Measurements from ENCODE around the gene KIAA1549.
A peak's percentile ranks its signal among the peaks of the same experiment; 100 is the strongest.
"Not testable (repeated sequence)": the region's sequence is repeated elsewhere in the genome, so short reads cannot be mapped to it uniquely, and the experiment has no call there.

The KIAA1549 gene

DNA sequence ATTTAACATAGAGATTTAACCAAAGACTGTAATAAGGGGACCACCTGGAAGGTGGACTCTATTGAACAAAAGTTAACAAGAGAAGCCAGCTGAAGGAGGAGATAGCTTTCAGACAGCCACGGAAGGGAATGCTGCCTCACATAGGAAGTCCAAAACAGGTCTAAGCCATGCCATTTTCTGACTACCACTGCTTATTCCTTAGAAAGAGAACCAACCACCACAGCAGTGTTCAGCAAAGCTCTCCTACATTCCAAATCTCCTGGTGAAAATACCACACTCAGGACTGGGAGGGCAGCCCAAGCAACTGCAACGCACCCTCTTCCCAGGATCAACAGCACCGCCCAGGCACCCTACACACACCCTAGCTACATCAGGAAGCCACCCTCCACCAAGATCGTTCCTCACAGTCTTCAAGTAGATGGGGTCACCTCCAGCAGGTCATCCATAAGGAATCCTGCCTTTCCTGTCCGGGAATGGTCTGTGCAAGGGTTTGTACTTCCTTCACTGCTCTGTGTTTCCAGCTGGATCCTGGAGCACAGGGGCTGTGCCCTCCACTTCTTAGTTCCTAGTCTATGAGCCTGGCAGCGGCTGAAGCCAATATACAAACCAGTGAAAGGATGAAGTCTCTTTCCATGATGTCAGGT is 2.5 kb downstream of the KIAA1549 start:
- DNase-seq: no peak
- in situ Hi-C loops (cut with HindIII; ENCODE audit: low pct_ligation_motif_present, low pct_unique_long_range_greater_than_20kb, low sequenced_read_pairs): no loop called here

DNA sequence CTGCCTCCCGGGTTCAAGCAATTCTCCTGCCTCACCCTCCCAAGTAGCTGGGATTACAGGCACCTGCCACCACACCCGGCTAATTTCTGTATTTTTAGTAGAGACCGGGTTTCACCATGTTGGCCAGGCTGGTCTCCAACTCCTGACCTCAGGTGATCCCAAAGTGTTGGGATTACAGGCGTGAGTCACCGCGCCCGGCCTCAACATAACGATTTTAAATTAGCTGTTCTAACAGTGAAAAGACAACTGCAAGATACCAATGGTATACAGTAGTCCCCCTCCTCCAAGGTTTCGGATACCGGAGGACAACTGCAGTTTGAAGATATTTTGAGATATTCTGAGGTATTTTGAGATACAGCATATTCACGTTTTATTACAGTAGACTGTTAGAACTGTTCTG is 5.0 kb downstream of the KIAA1549 start:
- in situ Hi-C loops (cut with HindIII; ENCODE audit: low pct_ligation_motif_present, low pct_unique_long_range_greater_than_20kb, low sequenced_read_pairs): not testable (repeated sequence)

DNA sequence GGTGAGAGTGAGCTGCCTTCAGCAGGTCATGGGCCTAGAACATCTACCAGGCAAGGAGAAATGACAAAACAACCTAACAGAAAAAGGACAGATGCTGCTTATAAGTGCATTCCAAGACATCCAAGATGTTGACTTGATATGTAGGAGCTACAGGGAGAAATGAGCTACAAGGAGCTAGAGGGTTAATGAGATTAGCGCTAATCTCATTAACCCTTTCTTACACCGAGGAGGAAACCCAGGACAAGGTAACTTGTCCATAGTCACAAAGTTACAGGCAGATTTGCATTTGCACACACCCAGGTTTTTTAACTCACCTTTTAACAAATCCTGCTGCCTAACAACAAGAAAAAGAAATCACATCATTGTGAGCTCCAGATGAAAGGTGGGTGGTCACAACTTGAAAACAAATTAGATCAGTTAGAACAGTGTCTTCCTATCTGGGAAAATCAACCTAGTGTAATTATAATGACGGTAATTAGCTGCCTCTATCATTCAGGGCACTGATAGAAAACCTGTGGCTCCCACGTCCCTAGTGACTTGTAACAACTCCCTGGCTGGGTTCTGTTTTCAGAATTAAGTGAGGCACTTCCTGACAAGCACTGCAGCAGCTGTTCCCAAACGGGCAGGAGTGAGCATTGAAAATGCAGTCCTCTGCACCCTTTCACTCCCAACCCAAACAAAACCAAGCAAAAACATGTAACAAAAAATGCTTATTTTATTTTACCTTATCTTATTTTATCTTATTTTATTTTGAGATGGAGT is 5.7 kb downstream of the KIAA1549 start:
- no peak for DNase-seq
- in situ Hi-C loops (cut with HindIII; ENCODE audit: low pct_ligation_motif_present, low pct_unique_long_range_greater_than_20kb, low sequenced_read_pairs): no loop called here

More for the DNA sequence above, 5.0 kb downstream of the KIAA1549 start:
- not testable (repeated sequence) for DNase-seq

DNA sequence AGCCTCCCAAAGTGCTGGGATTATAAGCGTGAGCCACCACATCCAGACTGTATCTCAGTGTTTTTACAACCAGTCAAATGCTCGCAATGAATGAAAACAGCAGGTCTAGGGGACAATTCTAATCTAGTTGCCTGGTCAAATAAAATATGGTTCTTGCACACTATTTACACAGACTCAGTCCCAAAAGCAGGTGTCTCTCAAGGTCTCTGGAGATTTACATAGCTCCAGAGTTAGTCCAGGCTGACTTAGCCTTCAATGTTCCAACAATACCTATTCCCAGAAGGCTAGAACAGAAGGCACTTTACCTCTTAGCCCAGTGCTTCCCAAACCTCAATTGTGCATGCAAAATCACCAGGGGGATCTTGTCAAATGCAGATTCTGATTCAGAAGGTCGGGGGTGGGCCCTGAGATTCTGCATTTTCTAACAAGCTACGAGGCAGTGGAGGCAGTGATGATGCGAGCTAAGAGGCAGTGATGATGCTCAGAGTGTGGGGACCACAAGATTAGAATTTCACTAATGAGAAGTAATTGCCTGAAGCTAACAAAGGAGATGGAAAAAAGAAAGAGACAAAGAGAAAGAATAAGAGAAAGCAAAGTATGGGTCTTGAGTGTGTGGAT is 6.4 kb downstream of the KIAA1549 start:
- no peak for DNase-seq
- in situ Hi-C loops (cut with HindIII; ENCODE audit: low pct_ligation_motif_present, low pct_unique_long_range_greater_than_20kb, low sequenced_read_pairs): no loop called here

DNA sequence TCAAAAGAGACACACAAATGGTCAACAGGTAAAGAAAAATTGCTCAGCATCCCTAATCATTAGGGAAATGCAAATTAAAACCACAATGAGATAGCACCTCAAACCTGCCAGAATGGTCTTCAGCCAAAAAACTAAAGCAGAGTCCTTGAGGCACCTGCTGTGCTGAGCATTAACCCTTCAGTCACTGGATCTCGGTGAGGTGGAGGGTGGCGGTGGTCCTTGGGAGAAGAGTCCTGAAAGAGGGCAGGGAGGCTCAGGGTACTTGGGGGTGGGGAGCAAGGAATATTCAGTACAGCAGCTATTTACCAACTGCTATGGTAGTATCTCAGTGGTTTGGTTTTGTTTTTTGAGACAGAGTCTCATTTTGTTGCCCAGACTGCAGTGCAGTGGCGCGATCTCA is 7.1 kb downstream of the KIAA1549 start:
- in situ Hi-C loops (cut with HindIII; ENCODE audit: low pct_ligation_motif_present, low pct_unique_long_range_greater_than_20kb, low sequenced_read_pairs): no loop called here
- DNase-seq: no peak

DNA sequence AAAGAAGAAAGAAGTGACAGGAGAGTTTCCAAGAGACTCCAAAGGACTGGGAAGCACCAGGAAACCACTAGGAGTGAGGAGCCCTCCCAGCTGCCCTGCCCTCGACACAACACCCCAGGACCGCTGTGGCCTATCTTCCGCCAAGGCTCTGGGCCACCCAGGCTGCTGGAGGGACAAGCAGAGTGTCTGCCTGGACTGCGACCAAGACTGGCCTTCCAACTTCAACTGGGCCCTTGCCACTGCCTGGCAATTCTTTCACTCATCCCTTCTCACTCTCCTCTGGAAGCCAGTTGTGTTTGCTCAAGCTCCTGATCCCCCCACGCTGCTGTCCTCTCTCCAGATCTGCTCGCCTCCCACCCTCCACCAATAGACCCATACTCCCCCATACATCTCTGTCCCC is 10.2 kb downstream of the KIAA1549 start:
- in situ Hi-C loops (cut with HindIII; ENCODE audit: low pct_ligation_motif_present, low pct_unique_long_range_greater_than_20kb, low sequenced_read_pairs): no loop called here

DNA sequence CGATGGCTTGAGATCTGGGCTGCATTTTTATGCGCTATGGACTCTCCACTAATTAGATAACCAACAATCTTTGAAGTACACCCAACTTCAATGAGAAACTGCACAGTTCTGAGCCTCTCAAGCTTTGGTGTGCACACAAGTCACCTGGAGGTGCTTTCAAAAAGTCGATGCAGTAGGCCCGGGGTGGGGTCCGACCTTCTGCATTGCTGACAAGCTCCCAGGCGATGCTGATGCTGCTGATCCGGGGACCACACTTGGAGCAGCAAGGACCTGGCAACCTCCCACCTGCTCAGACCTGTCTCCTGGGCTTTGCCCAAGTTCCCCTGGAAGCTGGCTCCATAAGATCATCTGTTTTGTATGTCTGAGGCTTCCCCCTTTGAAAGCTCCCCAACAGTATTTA is 10.7 kb downstream of the KIAA1549 start:
- in situ Hi-C loops (cut with HindIII; ENCODE audit: low pct_ligation_motif_present, low pct_unique_long_range_greater_than_20kb, low sequenced_read_pairs): no loop called here

More for the DNA sequence above, 10.2 kb downstream of the KIAA1549 start:
- DNase-seq: no peak

DNA sequence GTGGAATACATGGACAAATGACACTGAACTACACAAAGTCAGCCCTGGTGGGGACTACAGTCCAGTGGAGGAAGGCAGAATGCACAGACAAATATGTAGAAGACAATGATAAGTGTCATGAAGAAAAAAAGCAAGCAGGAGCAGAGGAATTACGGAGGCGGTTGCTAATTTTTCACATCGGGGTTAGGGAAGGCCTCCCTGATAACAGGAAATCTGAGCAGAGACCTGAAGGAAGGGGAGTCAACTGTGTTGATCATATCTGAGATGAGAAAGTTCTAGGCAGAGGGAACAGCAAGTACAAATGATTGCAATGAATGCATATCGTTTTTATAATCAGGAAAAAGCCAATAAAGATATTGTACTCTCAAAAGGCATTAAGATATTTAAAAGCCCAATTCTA is 14.0 kb downstream of the KIAA1549 start:
- in situ Hi-C loops (cut with HindIII; ENCODE audit: low pct_ligation_motif_present, low pct_unique_long_range_greater_than_20kb, low sequenced_read_pairs): no loop called here
- DNase-seq: no peak

More for the DNA sequence above, 10.7 kb downstream of the KIAA1549 start:
- DNase-seq: no peak

DNA sequence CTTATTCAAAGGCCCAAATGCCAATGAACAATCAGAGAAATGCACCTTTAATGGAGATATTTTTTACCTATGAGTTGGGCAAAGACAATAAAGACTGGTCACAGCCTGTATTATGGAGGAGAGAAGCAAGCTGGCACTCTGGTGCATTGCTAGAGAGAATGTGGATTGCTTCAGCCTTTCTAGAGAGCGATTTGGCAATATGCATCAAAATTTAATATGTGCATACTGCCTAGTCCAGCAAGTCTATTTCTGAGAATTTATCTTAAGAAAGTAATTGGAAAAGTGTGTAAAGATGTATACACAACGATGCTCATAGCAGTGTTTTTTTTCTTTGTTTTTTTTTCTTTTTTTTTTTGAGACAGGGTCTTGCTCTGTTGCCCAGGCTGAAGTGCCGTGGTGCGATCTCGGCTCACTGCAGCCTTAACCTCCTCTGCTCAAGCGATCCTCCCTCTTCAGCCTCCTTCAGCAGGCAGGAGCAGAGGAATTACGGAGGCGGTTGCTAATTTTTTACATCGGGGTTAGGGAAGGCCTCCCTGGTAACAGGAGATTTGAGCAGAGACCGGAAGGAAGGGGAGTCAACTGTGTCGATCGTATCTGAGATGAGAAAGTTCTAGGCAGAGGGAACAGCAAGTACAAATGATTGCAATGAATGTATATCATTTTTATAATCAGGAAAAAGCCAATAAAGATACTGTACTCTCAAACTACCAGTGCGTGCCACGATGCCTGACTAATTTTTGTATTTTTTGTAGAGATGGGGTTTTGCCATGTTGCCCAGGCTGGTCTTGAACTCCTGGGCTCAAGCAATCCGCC is 16.4 kb downstream of the KIAA1549 start:
- in situ Hi-C loops (cut with HindIII; ENCODE audit: low pct_ligation_motif_present, low pct_unique_long_range_greater_than_20kb, low sequenced_read_pairs): no loop called here
- DNase-seq: no peak

DNA sequence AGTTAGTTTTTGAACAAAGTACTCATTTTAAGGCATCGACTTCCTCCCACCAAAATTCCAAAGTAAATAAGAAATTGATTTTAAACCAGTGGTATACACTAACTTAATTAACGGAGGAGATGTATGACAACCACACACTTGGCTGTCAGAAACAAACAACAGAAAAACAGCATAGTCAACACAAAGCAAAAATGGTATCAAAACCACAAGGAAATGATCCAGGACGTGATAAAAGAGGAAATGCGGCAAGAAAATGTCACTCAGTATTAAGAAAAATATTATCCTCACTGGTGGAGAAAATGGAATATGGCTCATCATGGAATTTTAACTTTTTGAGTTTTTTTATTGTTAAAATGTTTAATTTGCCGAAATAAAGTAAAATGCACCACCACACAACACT is 17.5 kb downstream of the KIAA1549 start:
- no peak for DNase-seq
- in situ Hi-C loops (cut with HindIII; ENCODE audit: low pct_ligation_motif_present, low pct_unique_long_range_greater_than_20kb, low sequenced_read_pairs): no loop called here

DNA sequence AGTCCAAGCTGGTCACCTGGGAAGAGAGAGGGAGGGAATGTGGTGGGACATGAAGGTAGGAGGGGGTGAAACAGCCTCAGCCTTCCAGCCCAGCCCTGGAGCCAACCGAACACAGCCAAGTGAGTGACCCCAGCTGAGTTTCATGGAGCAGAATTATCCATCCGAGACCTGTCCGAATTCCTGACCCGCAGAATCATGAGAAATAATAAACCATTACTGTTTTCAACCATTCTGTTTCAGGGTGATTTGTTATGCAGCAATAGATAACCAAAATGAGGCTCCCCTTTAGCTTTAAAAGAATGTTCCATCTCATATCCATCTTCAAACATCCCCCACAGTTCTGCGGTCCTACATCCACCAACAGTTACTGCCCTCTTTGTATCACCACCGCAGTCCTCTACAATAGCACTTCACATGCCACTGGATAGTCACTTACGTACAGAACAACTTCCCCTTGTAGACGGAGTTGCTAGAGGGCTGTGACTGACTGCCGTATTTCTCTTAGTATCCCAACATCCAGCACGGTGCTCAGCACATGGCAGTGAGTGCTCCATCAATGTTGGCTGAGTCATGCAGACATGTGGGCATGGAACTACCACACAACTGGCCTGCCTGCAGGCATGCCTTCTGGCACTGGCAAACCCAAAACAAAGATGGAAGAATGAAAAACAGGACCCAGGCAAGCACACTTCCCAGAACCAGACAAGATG is 18.5 kb downstream of the KIAA1549 start:
- peak; percentile 86 for DNase-seq
- in situ Hi-C loops (cut with HindIII; ENCODE audit: low pct_ligation_motif_present, low pct_unique_long_range_greater_than_20kb, low sequenced_read_pairs): no loop called here

DNA sequence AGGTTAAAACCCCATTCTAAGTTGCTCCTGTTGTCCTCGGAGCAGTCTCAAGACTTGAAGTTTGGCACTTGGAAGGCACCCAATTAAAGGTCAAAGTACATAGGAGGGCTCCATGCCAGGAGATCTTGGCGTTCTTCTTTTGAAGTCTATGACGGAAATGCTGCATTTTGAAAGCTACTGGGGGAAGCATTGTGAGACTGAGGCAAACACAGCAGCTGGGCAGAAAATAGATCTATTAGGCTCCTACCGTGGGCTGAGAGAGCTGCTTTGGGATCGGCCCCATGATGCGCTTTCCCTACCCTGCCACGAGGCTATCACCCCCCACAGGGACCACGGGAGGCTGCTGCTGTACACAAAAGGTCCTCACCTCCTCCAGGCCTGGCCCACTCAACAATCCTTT is 20.0 kb downstream of the KIAA1549 start:
- in situ Hi-C loops (cut with HindIII; ENCODE audit: low pct_ligation_motif_present, low pct_unique_long_range_greater_than_20kb, low sequenced_read_pairs): no loop called here
- no peak for DNase-seq

DNA sequence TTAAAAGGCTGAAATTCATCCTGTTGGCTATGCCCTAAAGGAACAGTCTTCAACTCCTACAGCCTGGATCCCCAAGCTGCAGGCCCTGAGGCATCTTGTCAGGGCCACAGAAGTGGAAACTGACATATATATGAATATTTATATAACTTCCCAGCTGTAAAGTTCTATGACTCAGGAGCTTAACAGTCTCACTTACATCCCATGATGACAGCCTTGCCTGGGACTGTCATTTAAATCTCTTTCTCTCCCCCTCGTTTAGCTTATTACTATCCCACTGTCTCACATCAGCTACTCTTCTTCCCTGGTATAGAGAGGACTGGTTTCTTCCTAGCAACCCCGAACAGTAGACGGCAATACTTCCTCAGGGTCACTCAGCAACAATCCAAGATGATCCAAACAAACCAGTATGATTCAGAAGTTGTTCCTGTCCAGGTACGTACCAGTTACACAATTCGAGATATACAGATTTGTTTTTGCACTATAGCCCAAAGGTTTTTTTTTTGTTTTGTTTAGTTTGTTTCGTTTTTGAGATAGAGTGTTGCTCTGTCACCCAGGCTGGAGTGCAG is 22.7 kb downstream of the KIAA1549 start:
- DNase-seq: no peak
- in situ Hi-C loops (cut with HindIII; ENCODE audit: low pct_ligation_motif_present, low pct_unique_long_range_greater_than_20kb, low sequenced_read_pairs): no loop called here

DNA sequence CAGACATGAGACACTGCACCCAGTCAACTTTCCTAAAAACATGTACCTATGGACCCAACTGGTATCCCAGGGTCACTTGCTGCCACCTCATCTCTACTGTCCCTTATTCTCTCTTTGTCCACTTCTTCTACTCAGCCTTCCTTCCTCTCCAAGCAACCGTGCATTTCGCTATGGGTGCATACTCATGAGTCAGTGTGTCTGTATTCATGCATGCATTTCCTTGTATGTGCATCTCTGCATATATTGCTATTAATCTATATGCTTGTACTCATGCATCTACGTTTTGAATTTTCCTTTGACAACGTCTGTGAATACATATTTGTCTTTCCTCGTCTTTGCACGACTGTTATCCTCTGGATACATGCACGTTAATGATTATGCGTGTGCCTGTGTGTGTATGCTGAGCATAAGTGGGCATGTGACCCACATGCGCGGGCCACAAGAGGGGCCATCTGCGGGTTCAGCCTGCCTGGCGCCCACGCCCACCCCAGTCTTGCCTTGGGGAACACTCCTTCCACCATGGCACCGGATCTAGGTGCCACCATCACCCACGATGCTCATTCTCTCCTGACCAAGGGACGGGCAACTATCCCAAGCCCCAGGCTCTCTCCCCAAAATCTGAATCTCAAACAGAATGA is 23.3 kb downstream of the KIAA1549 start:
- in situ Hi-C loops (cut with HindIII; ENCODE audit: low pct_ligation_motif_present, low pct_unique_long_range_greater_than_20kb, low sequenced_read_pairs): no loop called here
- no peak for DNase-seq

DNA sequence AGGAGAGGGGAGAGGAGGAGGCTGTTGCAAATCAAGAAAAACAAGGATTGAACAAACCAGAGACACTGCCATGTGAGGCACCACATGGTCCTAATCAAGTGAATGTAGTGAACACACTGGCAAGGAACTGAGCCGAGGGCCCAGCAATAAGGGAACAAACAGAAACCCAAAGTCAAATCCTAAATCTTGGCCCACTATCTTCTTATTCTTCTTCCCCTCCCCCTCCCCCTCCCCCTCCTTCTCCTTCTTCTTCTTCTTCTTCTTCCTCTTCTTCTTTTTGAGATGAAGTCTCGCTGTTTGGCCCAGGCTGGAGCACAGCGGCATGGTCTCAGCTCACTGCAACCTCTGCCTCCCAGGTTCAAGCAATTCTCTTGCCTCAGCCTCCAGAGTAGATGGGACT is 24.0 kb downstream of the KIAA1549 start:
- no peak for DNase-seq
- in situ Hi-C loops (cut with HindIII; ENCODE audit: low pct_ligation_motif_present, low pct_unique_long_range_greater_than_20kb, low sequenced_read_pairs): no loop called here

DNA sequence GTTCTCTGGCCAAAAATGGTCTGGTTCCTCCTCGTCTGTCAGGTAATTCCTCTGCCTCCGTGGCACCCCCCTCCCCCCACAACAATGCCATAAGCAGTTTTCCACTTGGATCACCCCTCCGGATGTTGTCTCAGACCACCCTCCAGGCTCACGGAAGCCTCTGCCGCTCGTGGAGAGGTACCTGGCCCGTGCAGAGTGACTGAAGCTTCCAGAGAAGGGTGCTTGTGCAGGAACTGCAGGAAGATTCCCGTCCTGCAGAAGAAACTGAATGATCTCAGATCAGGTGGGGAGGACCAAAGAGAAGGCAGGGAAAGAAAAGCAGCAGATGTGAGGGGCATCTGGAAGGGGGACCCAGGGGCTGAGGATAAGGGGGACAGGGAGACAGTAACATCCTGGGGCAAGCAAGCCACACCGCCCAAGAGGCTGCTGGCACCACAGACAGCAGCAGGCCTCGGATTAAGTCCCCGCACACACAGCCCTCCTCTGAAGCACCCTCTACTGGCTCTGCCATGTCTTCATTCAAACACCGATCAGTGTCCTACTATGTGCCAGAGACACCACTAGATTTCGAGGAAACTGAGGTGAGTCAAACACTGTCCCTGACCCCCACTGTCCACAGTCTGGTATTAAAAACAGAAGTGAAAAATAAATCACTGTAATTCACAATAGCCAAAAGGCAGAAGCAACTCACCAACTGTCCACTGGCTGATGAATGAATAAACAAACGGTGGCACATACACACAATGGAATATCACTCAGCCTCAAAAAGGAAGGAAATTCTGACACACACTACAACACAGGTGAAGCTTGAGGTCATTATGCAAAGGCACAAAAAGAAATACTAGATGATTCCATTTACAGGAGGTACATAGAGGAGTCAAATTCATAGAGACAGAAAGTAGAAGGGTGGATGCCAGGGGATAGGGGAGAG is 26.4 kb downstream of the KIAA1549 start:
- in situ Hi-C loops (cut with HindIII; ENCODE audit: low pct_ligation_motif_present, low pct_unique_long_range_greater_than_20kb, low sequenced_read_pairs): no loop called here

DNA sequence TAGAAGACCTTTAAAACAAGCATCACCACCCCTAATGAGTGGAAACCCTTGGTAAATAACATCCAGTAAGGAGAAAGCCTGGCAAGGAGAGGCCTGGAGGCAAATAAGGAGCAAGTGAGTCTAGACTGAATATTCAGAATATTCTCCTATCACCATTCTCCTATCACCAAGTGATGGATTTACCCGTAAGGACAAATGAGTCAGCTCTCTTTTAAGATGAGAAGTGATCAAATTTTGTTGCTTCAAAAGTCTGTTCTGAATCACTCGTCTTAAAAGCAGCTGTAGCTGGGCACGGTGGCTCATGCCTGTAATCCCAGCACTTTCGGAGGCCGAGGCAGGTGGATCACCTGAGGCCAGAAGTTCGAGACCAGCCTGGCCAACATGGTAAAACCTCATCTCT is 28.4 kb downstream of the KIAA1549 start:
- in situ Hi-C loops (cut with HindIII; ENCODE audit: low pct_ligation_motif_present, low pct_unique_long_range_greater_than_20kb, low sequenced_read_pairs): no loop called here

More for the DNA sequence above, 26.4 kb downstream of the KIAA1549 start:
- DNase-seq: no peak

More for the DNA sequence above, 28.4 kb downstream of the KIAA1549 start:
- no peak for DNase-seq
